ENCODE results near the gene RAB27A.

Gene RAB27A

GRCh38 chr15:55320238-55320550 lies 30.6 kb upstream of the RAB27A start:
- no peak for TF ChIP-seq YY1 (IDR thresholded peaks at IDR 0.05; ENCODE audit: low read depth)
- TF ChIP-seq ZBTB7A (IDR thresholded peaks at IDR 0.05; ENCODE audit: low read depth) = no peak
- TF ChIP-seq FOXM1 (IDR thresholded peaks at IDR 0.05; ENCODE audit: borderline replicate concordance, low read depth) = no peak
- no peak for TF ChIP-seq CREB1 (IDR thresholded peaks at IDR 0.05; ENCODE audit: low read depth)
- TF ChIP-seq, protein P1, sequence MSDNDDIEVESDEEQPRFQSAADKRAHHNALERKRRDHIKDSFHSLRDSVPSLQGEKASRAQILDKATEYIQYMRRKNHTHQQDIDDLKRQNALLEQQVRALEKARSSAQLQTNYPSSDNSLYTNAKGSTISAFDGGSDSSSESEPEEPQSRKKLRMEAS (IDR thresholded peaks at IDR 0.05) = no peak
- TF ChIP-seq EP300 (IDR thresholded peaks at IDR 0.05; ENCODE audit: borderline replicate concordance) = no peak
- no peak for TF ChIP-seq TAF1 (IDR thresholded peaks at IDR 0.05; ENCODE audit: low read depth)
- TF ChIP-seq TCF12 (IDR thresholded peaks at IDR 0.05; ENCODE audit: low read depth) = no peak
- TF ChIP-seq CEBPB (IDR thresholded peaks at IDR 0.05) = no peak
- TF ChIP-seq TEAD4 (IDR thresholded peaks at IDR 0.05) = no peak
- TF ChIP-seq NFIC (IDR thresholded peaks at IDR 0.05) = no peak

- TF ChIP-seq TAF1 (IDR thresholded peaks at IDR 0.05; ENCODE audit: low read depth) (no peak), FOXM1 (IDR thresholded peaks at IDR 0.05; ENCODE audit: borderline replicate concordance, low read depth) (no peak), USF1 (IDR thresholded peaks at IDR 0.05) (no peak)
- TF ChIP-seq, protein P1 (IDR thresholded peaks at IDR 0.05) = no peak
Measured at GRCh38 chr15:55319537-55320237, 30.1 kb upstream of the RAB27A start.

DNA sequence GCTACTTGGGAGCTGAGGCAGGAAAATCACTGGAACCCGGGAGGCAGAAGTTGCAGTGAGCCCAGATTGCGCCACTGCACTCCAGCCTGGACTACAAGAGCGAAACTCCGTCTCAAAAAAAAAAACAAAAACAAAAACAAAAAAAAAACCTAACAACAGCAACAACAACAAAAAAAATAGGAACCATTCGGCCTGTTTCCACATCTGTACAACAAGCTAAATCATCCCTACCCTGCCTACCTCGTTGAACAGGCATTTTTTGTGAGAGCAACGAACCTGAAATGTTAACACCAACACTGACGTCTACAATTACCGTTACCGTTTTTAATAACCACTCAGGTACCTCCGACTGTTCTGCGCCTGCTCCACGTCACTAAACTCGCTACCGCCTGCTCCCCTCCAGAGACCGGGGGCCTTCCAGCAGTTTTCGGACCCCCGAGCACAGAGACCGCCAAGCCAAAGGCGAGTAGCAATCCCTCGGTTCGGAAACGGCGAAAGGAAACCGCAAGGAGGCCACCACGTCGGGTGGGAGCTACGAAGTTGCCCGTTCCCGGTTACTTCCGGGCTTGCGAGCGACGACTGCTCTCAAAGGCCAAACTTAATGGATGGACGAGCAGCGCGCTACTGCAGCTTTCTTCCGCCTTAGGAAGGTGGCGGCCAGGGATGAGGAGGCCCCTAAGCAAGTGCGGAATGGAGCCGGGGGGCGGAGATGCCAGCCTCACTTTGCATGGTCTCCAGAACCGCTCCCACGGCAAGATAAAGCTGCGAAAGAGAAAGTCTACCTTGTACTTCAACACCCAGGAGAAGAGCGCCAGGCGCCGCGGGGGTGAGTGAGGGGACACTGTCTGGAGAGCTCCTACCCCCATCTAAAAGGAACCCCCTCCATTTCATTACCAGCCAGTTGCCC lies 29.2 kb upstream of the RAB27A start, which contains the start of the genes PIGB and PIGBOS1:
PIGB (plus strand) TSS at position 635 of the 907 bp plus-strand sequence; CDS start at position 664, 29 bp downstream.
PIGBOS1 (minus strand) TSS at position 536 of the 907 bp plus-strand sequence. CDS start 1,331 bp downstream, outside the sequence.
- TF ChIP-seq CREB1 (IDR thresholded peaks at IDR 0.05; ENCODE audit: low read depth) (peak; percentile 53; the same call in 1 of the 2 replicates), NFIC (IDR thresholded peaks at IDR 0.05) (no peak), TCF12 (IDR thresholded peaks at IDR 0.05; ENCODE audit: low read depth) (0 out of 2 replicates have a peak, but pooled peaks have one; percentile 49), TAF1 (IDR thresholded peaks at IDR 0.05; ENCODE audit: low read depth) (peak; percentile 70), YY1 (IDR thresholded peaks at IDR 0.05; ENCODE audit: low read depth) (peak; percentile 68; the same call in 1 of the 2 replicates), RAD21 (IDR thresholded peaks at IDR 0.05; ENCODE audit: low read depth) (no peak), EP300 (IDR thresholded peaks at IDR 0.05; ENCODE audit: borderline replicate concordance) (peak; percentile 43; the same call in 1 of the 2 replicates), TEAD4 (IDR thresholded peaks at IDR 0.05) (0 out of 2 replicates have a peak, but pooled peaks have one; percentile 11), FOXM1 (IDR thresholded peaks at IDR 0.05; ENCODE audit: borderline replicate concordance, low read depth) (no peak), ZBTB7A (IDR thresholded peaks at IDR 0.05; ENCODE audit: low read depth) (no peak), CEBPB (IDR thresholded peaks at IDR 0.05) (peak; percentile 39)
- TF ChIP-seq, protein P1 (IDR thresholded peaks at IDR 0.05) = peak; percentile 76

- TF ChIP-seq CEBPB (IDR thresholded peaks at IDR 0.05) = no peak
- no peak for TF ChIP-seq TEAD4 (IDR thresholded peaks at IDR 0.05)
- TF ChIP-seq CREB1 (IDR thresholded peaks at IDR 0.05; ENCODE audit: low read depth) = no peak
- no peak for TF ChIP-seq EP300 (IDR thresholded peaks at IDR 0.05; ENCODE audit: borderline replicate concordance)
- TF ChIP-seq TCF12 (IDR thresholded peaks at IDR 0.05; ENCODE audit: low read depth) = no peak
- TF ChIP-seq TAF1 (IDR thresholded peaks at IDR 0.05; ENCODE audit: low read depth) = no peak
- TF ChIP-seq ZBTB7A (IDR thresholded peaks at IDR 0.05; ENCODE audit: low read depth) = no peak
- TF ChIP-seq, protein P1 (IDR thresholded peaks at IDR 0.05) = no peak
- TF ChIP-seq REST (IDR thresholded peaks at IDR 0.05; ENCODE audit: low read depth) = no peak
Measured at GRCh38 chr15:55297315-55297714, 7.7 kb upstream of the RAB27A start.

DNA sequence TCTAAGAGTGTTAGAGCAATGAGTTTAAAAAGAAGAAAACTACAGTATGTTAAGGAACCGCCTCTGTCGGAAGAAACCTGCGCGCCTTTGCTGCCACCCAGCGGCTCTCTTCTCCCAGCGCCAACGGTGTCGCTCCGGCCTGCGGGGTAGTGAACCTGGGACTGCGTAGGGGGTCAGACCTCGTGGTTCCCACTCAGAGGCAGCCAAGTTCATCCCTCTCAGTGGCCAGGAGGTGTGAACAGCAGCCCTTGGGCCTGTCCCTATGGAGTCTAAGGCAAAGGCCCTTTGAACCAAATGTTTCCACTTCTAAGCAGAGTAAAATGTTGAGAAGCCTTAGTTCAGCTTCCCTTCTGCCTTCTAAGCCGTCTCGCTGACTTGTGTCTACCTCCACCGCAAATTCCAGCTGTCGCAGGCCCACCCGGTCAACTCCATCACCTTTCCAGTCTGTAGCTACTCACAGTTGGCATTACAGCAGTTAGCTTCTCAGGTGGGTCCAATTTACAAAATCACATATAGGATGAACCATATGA lies 980 bp upstream of the RAB27A start:
- TF ChIP-seq, protein P1 (IDR thresholded peaks at IDR 0.05) = peak; percentile 67
- no peak for TF ChIP-seq NFIC (IDR thresholded peaks at IDR 0.05)
- no peak for TF ChIP-seq EP300 (IDR thresholded peaks at IDR 0.05; ENCODE audit: borderline replicate concordance)
- TF ChIP-seq TEAD4 (IDR thresholded peaks at IDR 0.05) = no peak
- no peak for TF ChIP-seq ZBTB7A (IDR thresholded peaks at IDR 0.05; ENCODE audit: low read depth)
- peak; percentile 86 for TF ChIP-seq RAD21 (IDR thresholded peaks at IDR 0.05; ENCODE audit: low read depth)
- no peak for TF ChIP-seq REST (IDR thresholded peaks at IDR 0.05; ENCODE audit: low read depth)
- no peak for TF ChIP-seq FOXM1 (IDR thresholded peaks at IDR 0.05; ENCODE audit: borderline replicate concordance, low read depth)
